ENCODE measurements around the gene WNK4.

The WNK4 gene

GRCh38 chr17:42781639-42782165, 1.3 kb downstream of the WNK4 start:
- DNase-seq (ENCODE audit: low read depth) = no peak
- TF ChIP-seq CTCF (IDR thresholded peaks at IDR 0.05; ENCODE audit: insufficient read depth, low read depth, low read length, missing control alignments) = no peak
- no peak overlapping the region for H3K4me3 ChIP-seq (ENCODE audit: low read length)

GRCh38 chr17:42782166-42783061, 2.0 kb downstream of the WNK4 start:
- no peak for TF ChIP-seq CTCF (IDR thresholded peaks at IDR 0.05; ENCODE audit: insufficient read depth, low read depth, low read length, missing control alignments)
- DNase-seq (ENCODE audit: low read depth) = no peak
- no peak overlapping the region for H3K4me3 ChIP-seq (ENCODE audit: low read length)

- peak; percentile 89 for DNase-seq (ENCODE audit: low read depth)
- no peak overlapping the region for H3K4me3 ChIP-seq (ENCODE audit: low read length)
- TF ChIP-seq CTCF (IDR thresholded peaks at IDR 0.05; ENCODE audit: insufficient read depth, low read depth, low read length, missing control alignments) = no peak
These were observed 2.8 kb downstream of the WNK4 start for GRCh38 chr17:42783062-42783790.

- H3K4me3 ChIP-seq (ENCODE audit: low read length) = no peak overlapping the region
- no peak for DNase-seq (ENCODE audit: low read depth)
- TF ChIP-seq CTCF (IDR thresholded peaks at IDR 0.05; ENCODE audit: insufficient read depth, low read depth, low read length, missing control alignments) = no peak
These were observed 3.4 kb downstream of the WNK4 start for GRCh38 chr17:42783791-42784138.

- no peak for DNase-seq (ENCODE audit: low read depth)
- H3K4me3 ChIP-seq (ENCODE audit: low read length) = no peak overlapping the region
- TF ChIP-seq CTCF (IDR thresholded peaks at IDR 0.05; ENCODE audit: insufficient read depth, low read depth, low read length, missing control alignments) = no peak
These were observed 4.0 kb downstream of the WNK4 start for GRCh38 chr17:42784409-42784808.

GRCh38 chr17:42784811-42785592, 4.6 kb downstream of the WNK4 start:
- no peak for DNase-seq (ENCODE audit: low read depth)
- no peak overlapping the region for H3K4me3 ChIP-seq (ENCODE audit: low read length)
- TF ChIP-seq CTCF (IDR thresholded peaks at IDR 0.05; ENCODE audit: insufficient read depth, low read depth, low read length, missing control alignments) = no peak

Data from epithelial cell of esophagus (primary cell).